GM12891 (cell line): ENCODE measurements around the gene DISP3.

Experiments used
- POLR2A ChIP-seq: IDR thresholded peaks from 2 replicates; pipeline ENCODE4 v1.6.1; 2011; ENCODE audit warnings: low read depth, low read length, control low read depth
- POLR2AphosphoS5 ChIP-seq: IDR thresholded peaks from 2 replicates; pipeline ENCODE4 v1.6.1; 2011; ENCODE audit warnings: low read depth, low read length, control low read depth
- TAF1 ChIP-seq: IDR thresholded peaks from 2 replicates; pipeline ENCODE4 v1.6.1; 2011; ENCODE audit warnings: low read depth, low read length, control low read depth

DNA sequence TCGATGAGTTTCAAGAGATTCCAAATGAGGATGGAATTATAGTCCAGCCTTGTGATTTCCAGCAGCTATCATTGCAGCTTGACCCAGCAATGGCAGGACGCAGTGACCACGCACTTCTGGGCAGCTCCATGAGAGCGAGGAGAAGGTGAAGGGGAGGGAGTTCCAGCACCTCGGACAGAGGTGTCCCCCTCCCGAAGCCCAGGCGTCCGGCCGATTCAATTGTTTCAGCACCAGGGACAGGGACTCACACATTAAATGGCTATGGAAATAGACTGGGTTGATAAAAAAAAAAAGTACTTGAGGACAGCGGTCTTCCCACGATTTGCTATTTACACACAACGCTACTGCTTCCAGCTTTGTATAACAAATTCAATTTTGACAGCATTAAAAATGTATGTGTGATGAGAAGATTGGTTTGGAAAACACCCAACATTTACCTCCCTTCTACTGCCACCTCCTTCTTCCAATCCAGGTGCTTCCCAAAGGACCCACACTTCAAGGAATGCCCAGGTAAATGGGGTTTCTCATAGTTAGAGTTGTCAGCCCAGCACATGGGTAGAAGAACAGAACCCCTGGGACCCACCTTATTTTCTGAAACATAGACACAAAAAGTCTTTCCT is 71.8 kb downstream of the DISP3 start:
- TF ChIP-seq POLR2AphosphoS5: no peak
- TF ChIP-seq POLR2A: no peak
- TF ChIP-seq TAF1: no peak
